Liver (tissue), 9 donors: Measurements from ENCODE around the gene MYADML2. TPM values are rescaled to one million over a fixed set of nuclear protein-coding genes. Genes with fewer than 3 reads are reported as not detected.

Experiments used
- DNase-seq: peaks from one replicate; pipeline ENCODE4 v3.0.0-alpha.2; 2017; ENCODE audit warnings: low spot score
- H3K27ac ChIP-seq, 2 donors: one replicate each; pipeline ENCODE4 v1.7.0; 2013; ENCODE audit warnings: inconsistent platforms in 2 of 2, low read length in 2 of 2, control low read depth in 1 of 2, low read depth in 1 of 2, mild to moderate bottlenecking in 1 of 2
- H3K27me3 ChIP-seq, 4 donors: one replicate each; pipeline versions ENCODE4 v1.6.1 to v1.7.0; 2013; ENCODE audit warnings: low read length in 3 of 4, inconsistent platforms in 1 of 4, mild to moderate bottlenecking in 1 of 4, moderate library complexity in 1 of 4; ENCODE audit not compliant: control insufficient read depth in 4 of 4, insufficient read depth in 4 of 4
- H3K36me3 ChIP-seq, 4 donors: one replicate each; pipeline versions ENCODE4 v1.6.1 to v1.7.0; 2013; ENCODE audit warnings: low read length in 3 of 4, mild to moderate bottlenecking in 3 of 4, low read depth in 1 of 4, moderate library complexity in 1 of 4; ENCODE audit not compliant: control insufficient read depth in 4 of 4, insufficient read depth in 3 of 4
- H3K4me1 ChIP-seq, 4 donors: one replicate each; pipeline versions ENCODE4 v1.6.1 to v1.7.0; 2013; ENCODE audit warnings: low read length in 3 of 4, mild to moderate bottlenecking in 3 of 4, moderate library complexity in 1 of 4; ENCODE audit not compliant: control insufficient read depth in 4 of 4, insufficient read depth in 4 of 4
- H3K4me3 ChIP-seq, 3 donors: one replicate each; pipeline versions ENCODE4 v1.6.1 to v1.7.0; 2013; ENCODE audit warnings: low read length in 3 of 3, control low read depth in 1 of 3, low read depth in 1 of 3, mild to moderate bottlenecking in 1 of 3
- H3K9ac ChIP-seq, 2 donors: one replicate each; pipeline ENCODE4 v1.7.0; 2013; ENCODE audit warnings: low read length in 2 of 2, mild to moderate bottlenecking in 2 of 2, moderate library complexity in 2 of 2, control low read depth in 1 of 2, low read depth in 1 of 2
- H3K9me3 ChIP-seq, 4 donors: one replicate each; pipeline versions ENCODE4 v1.6.1 to v1.7.0; 2013; ENCODE audit warnings: low read length in 3 of 4; ENCODE audit not compliant: control insufficient read depth in 4 of 4
- EGR1 ChIP-seq, 2 donors: IDR thresholded peaks; 2 replicates each; pipeline ENCODE4 v1.6.1; 2016 to 2018; ENCODE audit warnings: antibody characterized with exemption in 2 of 2, low read depth in 2 of 2
- FOXA1 ChIP-seq: IDR thresholded peaks from 2 replicates; pipeline ENCODE4 v1.6.1; 2016; ENCODE audit warnings: antibody characterized with exemption
- GABPA ChIP-seq, 2 donors: IDR thresholded peaks in 1 of 2; conservative IDR thresholded peaks in 1 of 2; 2 replicates each; pipeline ENCODE4 v1.6.1; 2016; ENCODE audit warnings: antibody characterized with exemption in 2 of 2, mild to moderate bottlenecking in 1 of 2, moderate library complexity in 1 of 2
- HNF4G ChIP-seq: IDR thresholded peaks from 2 replicates; pipeline ENCODE4 v1.6.1; 2016; ENCODE audit warnings: antibody characterized with exemption
- JUND ChIP-seq, 2 donors: IDR thresholded peaks; 2 replicates each; pipeline ENCODE4 v1.6.1; 2016; ENCODE audit warnings: antibody characterized with exemption in 2 of 2
- NR2F2 ChIP-seq: IDR thresholded peaks from 2 replicates; pipeline ENCODE4 v1.6.1; 2016; ENCODE audit warnings: antibody characterized with exemption
- SP1 ChIP-seq: IDR thresholded peaks from 2 replicates; pipeline ENCODE4 v1.6.1; 2018; ENCODE audit warnings: antibody characterized with exemption, mild to moderate bottlenecking
- TAF1 ChIP-seq: conservative IDR thresholded peaks from 2 replicates; pipeline ENCODE4 v1.6.1; 2016; ENCODE audit warnings: antibody characterized with exemption, mild to moderate bottlenecking
- WGBS: extraction: QIAGEN DNeasy Blood & Tissue Kit; methylation state at CpG from one replicate; pipeline ENCODE4 v1.1.7; 2013; 5-methylcytosine and 5-hydroxymethylcytosine counted together
- polyA plus RNA-seq, 2 donors: library from polyadenylated mRNA; stranded (reverse) in 1 of 2; unstranded in 1 of 2; fragments of 200-250 nt in 1 of 2; fragments of >200 nt in 1 of 2; fragmentation: Nextera tagmentation in 1 of 2; extraction: Ambion mirVana in 1 of 2; gene quantifications; one replicate each; pipeline versions ENCODE4 v1.2.1 to v1.2.3, GENCODE V29; 2013 to 2015
- total RNA-seq, 2 donors: library from RNA; depleted of rRNA; stranded (reverse); fragments of >200 nt; gene quantifications; one replicate each; pipeline ENCODE4 v1.2.3, GENCODE V29; 2014
- TF ChIP-seq, protein P1 (sequence below): IDR thresholded peaks from 2 replicates; pipeline ENCODE4 v1.6.1; 2016; ENCODE audit warnings: antibody characterized with exemption, mild to moderate bottlenecking
- TF ChIP-seq, protein P2 (sequence below): IDR thresholded peaks from 2 replicates; pipeline ENCODE4 v1.6.1; 2016; ENCODE audit warnings: antibody characterized with exemption
- TF ChIP-seq, protein P3 (sequence below): IDR thresholded peaks from 2 replicates; pipeline ENCODE4 v1.6.1; 2016; ENCODE audit warnings: antibody characterized with exemption
- donor health status: healthy.
- donor health status: healthy.
- donor health status: healthy.
- donor health status: healthy.
- donor health status: healthy.

MYADML2 gene
- total and polyA plus RNA-seq, 4 donors = not detected

DNA sequence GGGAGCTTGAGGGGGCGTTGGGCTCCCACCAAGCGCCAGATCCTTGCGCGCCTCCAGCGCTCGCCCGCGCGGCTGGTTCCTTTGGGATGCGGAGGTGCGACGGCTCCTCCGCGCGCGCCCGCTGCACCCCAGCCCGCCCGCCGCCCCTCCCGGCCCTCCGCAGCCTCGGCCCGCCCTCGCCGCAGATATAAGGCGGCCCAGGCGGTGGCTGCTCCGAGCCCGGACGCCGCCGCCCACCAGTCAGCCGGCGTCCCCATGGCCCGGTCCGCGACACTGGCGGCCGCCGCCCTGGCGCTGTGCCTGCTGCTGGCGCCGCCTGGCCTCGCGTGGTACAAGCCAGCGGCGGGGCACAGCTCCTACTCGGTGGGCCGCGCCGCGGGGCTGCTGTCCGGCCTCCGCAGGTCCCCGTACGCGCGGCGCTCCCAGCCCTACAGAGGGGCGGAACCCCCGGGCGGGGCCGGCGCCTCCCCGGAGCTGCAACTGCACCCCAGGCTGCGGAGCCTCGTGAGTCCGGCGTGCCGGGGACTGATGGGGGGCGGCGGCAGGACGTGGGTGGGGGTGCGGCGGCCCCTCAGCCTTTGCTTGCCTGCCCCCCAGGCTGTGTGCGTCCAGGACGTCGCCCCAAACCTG is 44.9 kb downstream of the MYADML2 start, which contains the start of gene NPB (continued):
- TF ChIP-seq, protein P1, sequence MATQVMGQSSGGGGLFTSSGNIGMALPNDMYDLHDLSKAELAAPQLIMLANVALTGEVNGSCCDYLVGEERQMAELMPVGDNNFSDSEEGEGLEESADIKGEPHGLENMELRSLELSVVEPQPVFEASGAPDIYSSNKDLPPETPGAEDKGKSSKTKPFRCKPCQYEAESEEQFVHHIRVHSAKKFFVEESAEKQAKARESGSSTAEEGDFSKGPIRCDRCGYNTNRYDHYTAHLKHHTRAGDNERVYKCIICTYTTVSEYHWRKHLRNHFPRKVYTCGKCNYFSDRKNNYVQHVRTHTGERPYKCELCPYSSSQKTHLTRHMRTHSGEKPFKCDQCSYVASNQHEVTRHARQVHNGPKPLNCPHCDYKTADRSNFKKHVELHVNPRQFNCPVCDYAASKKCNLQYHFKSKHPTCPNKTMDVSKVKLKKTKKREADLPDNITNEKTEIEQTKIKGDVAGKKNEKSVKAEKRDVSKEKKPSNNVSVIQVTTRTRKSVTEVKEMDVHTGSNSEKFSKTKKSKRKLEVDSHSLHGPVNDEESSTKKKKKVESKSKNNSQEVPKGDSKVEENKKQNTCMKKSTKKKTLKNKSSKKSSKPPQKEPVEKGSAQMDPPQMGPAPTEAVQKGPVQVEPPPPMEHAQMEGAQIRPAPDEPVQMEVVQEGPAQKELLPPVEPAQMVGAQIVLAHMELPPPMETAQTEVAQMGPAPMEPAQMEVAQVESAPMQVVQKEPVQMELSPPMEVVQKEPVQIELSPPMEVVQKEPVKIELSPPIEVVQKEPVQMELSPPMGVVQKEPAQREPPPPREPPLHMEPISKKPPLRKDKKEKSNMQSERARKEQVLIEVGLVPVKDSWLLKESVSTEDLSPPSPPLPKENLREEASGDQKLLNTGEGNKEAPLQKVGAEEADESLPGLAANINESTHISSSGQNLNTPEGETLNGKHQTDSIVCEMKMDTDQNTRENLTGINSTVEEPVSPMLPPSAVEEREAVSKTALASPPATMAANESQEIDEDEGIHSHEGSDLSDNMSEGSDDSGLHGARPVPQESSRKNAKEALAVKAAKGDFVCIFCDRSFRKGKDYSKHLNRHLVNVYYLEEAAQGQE = no peak
- no peak for TF ChIP-seq FOXA1
- no peak for TF ChIP-seq EGR1 (IDR thresholded peaks at IDR 0.05; ENCODE audit: low read depth in 2 of 2)
- no peak for TF ChIP-seq JUND (IDR thresholded peaks at IDR 0.05)
- TF ChIP-seq, protein P2, sequence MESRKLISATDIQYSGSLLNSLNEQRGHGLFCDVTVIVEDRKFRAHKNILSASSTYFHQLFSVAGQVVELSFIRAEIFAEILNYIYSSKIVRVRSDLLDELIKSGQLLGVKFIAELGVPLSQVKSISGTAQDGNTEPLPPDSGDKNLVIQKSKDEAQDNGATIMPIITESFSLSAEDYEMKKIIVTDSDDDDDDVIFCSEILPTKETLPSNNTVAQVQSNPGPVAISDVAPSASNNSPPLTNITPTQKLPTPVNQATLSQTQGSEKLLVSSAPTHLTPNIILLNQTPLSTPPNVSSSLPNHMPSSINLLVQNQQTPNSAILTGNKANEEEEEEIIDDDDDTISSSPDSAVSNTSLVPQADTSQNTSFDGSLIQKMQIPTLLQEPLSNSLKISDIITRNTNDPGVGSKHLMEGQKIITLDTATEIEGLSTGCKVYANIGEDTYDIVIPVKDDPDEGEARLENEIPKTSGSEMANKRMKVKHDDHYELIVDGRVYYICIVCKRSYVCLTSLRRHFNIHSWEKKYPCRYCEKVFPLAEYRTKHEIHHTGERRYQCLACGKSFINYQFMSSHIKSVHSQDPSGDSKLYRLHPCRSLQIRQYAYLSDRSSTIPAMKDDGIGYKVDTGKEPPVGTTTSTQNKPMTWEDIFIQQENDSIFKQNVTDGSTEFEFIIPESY = no peak
- no peak for TF ChIP-seq SP1
- no peak for TF ChIP-seq TAF1

DNA sequence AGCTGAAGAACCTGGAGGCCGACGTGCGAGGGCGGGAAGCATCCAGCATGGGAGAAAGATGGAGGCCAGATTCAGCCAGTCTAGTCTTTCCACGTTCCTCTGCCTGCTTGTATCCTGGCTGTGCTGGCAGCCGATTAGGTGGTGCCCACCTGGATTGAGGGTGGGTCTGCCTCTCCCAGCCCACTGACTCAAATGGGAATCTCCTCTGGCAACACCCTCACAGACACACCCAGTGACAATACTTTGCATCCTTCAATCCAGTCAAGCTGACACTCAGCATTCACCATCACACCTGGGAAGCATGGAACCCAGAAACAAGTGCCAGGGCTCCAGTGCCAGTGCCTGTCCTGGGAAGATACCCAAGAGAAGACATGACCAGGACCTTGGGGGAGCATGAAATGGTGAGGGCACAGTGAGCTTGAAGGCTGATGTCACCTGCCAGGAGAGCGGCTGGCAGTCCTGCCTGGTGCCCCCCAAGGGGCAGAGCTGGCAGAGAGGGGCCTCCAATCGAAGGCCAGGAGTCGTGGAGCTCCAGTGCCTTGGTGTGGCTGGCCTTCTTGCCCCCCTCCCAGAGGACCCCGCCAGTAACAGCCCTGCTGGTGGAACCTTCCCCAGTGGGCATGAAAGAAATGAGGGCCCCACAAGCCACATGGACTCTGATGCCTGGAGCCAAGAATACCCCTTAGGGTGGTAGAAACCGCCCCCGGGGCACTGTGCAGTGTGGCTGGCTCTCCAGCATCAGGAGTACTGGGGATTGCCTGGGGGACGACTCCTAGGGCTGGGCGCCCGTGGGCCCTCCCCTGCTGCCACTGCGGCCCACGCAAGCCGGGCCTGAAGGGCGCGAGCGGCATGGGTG is 45.6 kb downstream of the MYADML2 start:
- H3K36me3 ChIP-seq = peaks cover 6 to 41% (median 13%) of the 10 kb centered on the region in 4 donors
- DNase-seq = no peak
- H3K4me3 ChIP-seq = peak overlapping the region in 1 of 3 donors; percentile 32

More for the DNA sequence above, 45.6 kb downstream of the MYADML2 start:
- Histone ChIP-seq H3K27me3 (no peaks in the 10 kb centered on the region), H3K9me3 (no peaks in the 10 kb centered on the region), H3K9ac (no peak overlapping the region), H3K27ac (no peak overlapping the region), H3K4me1 (peaks cover 2 to 23% (median 14%) of the 10 kb centered on the region in 4 donors)
- 54% methylated on average over 21 of the region's 21 CpGs for WGBS
- TF ChIP-seq EGR1 (IDR thresholded peaks at IDR 0.05; ENCODE audit: low read depth in 2 of 2) (no peak), HNF4G (no peak), NR2F2 (no peak), SP1 (no peak), FOXA1 (no peak), GABPA (IDR thresholded peaks at IDR 0.05 in 1 of 2, conservative IDR thresholded peaks at IDR 0.05 in 1 of 2) (no peak), JUND (IDR thresholded peaks at IDR 0.05) (no peak)
- TF ChIP-seq, protein P1 = no peak
- TF ChIP-seq, protein P3, sequence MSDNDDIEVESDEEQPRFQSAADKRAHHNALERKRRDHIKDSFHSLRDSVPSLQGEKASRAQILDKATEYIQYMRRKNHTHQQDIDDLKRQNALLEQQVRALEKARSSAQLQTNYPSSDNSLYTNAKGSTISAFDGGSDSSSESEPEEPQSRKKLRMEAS = no peak
- TF ChIP-seq, protein P2 = no peak
